NCI-H1930 (cell line): ENCODE data around the gene XAGE3.
"Not testable (repeated sequence)": the region's sequence is repeated elsewhere in the genome, so short reads cannot be mapped to it uniquely, and the experiment has no call there.

ENCODE experiments used
- DNase-seq, 2 experiments: peaks; one replicate each; lab custom pipeline; 2025; lab: John Stamatoyannopoulos, UW

Gene XAGE3

DNA sequence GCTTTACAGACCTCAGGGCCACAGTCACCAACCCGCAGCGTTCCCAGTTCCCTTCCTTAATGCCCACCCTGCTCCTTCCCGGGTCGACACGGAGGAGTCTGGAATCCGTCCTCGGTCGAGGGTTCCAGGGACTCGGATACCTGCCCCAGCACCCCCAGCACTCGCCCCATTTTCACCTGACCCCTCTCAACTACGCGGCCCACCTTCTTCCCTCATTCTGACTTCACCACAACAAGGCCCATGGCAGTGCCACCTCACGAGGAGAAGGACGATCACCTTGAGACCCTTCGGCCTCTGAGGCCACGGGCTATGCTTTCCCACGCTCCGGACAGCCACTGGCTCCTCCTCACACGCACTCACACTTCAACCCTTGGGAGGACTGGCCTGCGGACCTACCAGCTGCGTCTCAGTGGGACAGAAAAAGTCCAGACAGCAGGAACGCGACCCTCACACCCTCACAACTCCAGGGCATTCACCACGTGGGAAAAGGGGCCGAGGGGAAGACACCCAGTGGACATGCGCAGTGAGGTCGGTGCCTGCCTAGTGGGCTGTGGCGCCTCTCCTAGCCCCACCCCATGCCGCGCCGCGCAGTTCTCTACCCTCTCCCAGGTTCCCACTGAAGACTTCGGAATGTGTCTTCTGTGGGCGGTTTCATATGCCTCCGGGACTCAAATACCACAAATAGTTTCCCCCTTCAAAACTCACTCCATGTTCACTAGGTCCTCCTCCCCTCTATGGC lies at the start of gene XAGE3:
TSS of gene XAGE3 (minus strand) at position 474 of the 739 bp plus-strand sequence. CDS start 950 bp downstream, outside the sequence.
- no peak for DNase-seq

DNA sequence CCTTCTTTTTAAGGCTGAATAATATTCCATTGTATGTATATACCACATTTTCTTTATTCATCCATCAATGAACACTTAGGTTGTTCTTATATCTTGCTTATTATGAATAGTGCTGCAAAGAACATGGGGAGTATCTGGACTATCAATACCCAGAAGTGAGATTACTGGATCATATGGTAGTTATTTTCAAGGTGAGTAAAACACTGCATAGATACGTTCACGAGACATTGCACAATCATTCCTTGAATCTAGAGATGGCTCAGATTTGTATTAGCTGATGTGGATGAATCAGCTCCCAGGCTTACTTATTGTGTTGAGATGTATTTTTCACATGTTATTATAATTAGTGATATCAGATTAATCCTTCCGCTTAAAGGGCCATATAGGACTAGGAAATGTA lies 46.8 kb upstream of the XAGE3 start:
- DNase-seq = not testable (repeated sequence)

DNA sequence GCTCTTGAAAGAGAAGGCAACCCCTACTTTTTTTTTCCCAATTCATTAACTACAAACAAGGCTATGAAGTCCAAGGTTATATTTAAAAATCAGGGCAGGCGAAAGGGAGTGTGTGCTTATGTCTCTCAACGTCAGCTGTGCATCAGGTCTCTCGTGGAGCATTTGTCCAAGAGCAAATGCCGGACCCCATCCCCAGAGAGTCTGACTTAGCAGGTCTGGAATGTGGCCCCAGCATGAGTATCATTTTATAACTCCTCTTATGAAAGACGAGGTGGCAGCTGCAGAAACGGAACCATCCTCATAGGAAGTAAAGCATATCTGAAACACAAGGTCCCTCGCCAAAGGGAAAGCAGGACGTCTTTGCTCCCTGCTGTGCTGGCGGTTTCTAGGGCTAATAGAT lies 45.8 kb upstream of the XAGE3 start:
- not testable (repeated sequence) for DNase-seq

DNA sequence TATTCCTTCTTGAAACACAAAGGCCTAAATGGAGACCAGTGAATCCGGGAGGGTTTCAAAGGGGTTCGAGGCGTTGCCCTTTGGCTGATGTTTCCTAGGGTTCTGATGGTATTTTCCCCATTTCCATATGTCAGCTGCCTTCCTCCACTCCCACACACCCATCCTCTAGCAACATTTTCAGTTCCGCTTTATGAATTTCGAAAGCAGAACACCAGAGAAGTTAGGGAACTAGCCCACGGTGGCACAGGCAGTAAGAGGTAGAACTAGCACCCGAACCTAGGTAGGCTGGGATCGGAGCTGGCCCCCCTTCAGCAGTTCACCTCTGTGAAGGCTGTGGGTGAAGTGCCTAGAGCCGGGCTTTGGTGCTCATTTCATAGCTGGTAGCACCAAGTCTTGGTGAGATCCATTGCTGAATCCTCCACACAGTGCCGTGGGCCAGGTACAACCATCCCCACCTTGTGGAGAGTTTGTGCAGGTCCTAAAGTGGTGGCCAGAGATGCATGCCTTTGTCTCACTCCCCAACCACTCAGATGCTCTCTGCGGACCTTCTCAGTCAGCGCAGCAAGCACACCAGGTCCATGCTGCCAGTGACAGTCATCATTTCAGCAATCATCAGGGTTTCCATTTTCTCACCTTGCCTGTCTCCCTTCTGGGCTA lies 41.6 kb upstream of the XAGE3 start:
- DNase-seq = not testable (repeated sequence)

GRCh38 chrX:52907900-52908299 lies 40.0 kb upstream of the XAGE3 start:
- not testable (repeated sequence) for DNase-seq

- DNase-seq = not testable (repeated sequence)
Measured at GRCh38 chrX:52907137-52907536, 39.3 kb upstream of the XAGE3 start.

GRCh38 chrX:52906072-52906471 lies 38.2 kb upstream of the XAGE3 start:
- DNase-seq = not testable (repeated sequence)

DNA sequence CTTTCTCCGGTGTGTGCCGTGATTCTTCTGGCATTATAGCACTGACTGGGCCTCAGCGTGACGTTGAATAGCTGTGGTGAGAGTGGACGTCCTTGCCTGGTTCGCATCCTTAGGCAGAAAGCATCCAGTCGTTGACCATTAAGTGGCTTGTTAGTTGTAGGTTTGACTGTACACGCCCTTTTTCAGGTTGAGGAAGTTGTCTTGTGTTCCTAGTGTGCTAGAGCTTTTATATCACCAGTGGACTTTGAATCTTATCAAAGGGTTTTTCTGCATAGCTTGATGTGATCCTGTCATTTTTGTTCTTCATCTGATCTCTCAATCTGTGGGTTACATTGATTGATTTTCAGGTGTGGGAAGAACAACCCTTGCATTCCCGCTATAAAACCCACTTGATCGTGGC lies 37.6 kb upstream of the XAGE3 start:
- DNase-seq = not testable (repeated sequence)

- not testable (repeated sequence) for DNase-seq
Measured at GRCh38 chrX:52896855-52897709, 29.2 kb upstream of the XAGE3 start, which contains the start of gene FAM156B. TSS of gene FAM156B (plus strand) at chrX:52897330. CDS start at chrX:52907226, 9,896 bp downstream.

GRCh38 chrX:52896438-52896837 lies 28.6 kb upstream of the XAGE3 start:
- not testable (repeated sequence) for DNase-seq

DNA sequence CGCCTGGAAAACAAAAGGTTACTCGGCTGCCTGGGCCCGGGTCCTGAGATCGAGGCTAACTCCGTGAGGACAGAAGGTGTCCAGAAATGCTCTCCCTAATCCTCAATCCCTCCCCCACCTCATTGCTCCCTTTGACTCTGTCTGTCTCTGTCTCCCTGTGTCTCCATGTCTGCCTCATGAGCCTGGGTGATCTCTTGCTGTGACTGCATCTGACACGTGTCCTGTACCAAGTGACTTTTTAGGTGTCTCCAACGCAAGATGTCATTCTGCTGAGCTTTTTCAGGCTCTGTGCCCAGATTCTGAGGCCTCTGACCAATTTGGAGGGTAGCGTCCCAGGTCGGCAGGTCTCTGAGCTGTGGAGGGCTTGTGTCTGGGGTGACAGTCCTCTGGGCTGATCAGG lies 20.2 kb upstream of the XAGE3 start:
- not testable (repeated sequence) for DNase-seq

- DNase-seq = not testable (repeated sequence)
Measured at GRCh38 chrX:52887459-52887858, 19.6 kb upstream of the XAGE3 start.

- DNase-seq = not testable (repeated sequence)
Measured at GRCh38 chrX:52876386-52876785, 8.5 kb upstream of the XAGE3 start.

DNA sequence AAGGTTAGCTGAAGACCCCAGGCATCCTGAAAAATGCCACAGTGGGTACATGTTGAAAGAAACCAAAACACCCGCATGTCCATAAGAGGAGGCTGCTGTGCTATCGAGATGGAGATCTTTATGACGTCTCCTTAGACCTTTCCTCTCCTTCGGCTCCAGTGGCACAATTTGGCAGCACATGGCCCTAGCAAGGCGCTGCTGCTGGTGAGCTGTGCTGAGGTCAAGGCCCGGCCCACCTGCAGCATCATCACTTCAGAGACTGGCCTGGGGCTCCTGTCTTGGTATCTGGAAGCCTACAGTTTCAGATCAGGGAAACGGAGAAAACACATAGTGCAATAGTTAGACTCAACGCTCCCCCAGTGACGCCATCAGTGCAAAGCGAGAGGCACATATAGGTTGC lies 7.6 kb upstream of the XAGE3 start:
- DNase-seq = not testable (repeated sequence)

DNA sequence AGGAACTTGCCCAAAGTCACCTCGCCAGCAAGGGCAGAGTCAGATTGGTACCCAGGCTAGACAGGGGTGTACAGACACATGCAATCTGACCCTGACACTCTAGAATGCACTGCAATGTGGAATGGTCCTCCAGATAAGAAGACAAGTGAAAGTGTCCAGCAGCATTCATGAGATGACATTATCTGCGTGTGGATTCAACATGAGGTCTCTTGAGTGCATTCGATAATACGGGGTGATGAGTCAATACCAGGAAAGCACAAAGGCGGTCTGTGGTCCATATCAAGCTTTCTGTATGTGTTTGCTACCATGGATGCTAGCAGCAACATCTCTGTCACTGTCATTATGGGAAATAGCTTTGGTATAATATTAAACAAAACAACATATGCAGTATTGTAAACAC lies 6.8 kb upstream of the XAGE3 start:
- DNase-seq = no peak

- DNase-seq = not testable (repeated sequence)
Measured at GRCh38 chrX:52873825-52874224, 5.9 kb upstream of the XAGE3 start.

DNA sequence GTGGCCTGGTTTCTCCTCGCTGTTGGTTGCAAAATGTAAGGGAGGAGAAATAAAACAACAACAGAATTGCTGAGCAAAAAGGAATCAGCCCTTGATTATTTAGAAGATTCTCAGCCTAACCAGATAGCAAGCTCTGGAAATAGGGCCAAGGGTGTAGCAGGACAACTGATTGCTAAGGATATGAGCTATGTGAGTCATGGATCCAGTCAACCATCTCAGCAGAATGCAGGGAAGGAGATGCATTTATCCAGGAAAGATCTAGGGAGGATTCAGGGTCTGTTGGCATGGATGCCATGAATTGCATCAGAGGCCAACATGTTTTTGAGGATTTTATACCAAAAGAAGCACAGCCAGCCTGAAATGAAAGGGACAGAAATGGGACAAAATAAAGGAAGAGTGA lies 2.2 kb upstream of the XAGE3 start:
- no peak for DNase-seq

- no peak for DNase-seq
Measured at GRCh38 chrX:52865343-52865998, 2.4 kb downstream of the XAGE3 start.

DNA sequence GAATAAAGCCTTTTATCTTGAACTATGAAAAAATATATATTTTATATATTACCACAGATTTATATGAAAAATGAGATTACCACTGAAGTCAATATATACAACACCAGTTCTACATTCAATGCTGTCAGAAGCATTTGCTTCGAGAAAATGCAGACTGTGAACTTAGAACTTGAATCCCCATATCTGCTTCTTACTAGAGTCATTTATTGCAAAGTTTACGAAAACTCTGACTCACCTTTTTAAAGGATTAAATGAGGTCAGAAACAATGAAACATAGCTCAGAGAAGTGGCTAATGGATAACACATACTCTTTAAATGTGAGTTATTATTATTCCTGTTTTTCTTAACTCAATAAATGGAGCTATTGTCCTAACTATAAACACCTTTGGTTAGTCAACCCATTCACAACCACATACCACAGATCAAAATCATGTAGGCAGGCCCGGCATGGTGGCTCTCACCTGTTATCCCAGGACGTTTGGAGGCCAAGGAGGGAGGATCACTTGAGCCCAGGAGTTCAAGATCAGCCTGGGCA lies 10.8 kb downstream of the XAGE3 start:
- not testable (repeated sequence) for DNase-seq

DNA sequence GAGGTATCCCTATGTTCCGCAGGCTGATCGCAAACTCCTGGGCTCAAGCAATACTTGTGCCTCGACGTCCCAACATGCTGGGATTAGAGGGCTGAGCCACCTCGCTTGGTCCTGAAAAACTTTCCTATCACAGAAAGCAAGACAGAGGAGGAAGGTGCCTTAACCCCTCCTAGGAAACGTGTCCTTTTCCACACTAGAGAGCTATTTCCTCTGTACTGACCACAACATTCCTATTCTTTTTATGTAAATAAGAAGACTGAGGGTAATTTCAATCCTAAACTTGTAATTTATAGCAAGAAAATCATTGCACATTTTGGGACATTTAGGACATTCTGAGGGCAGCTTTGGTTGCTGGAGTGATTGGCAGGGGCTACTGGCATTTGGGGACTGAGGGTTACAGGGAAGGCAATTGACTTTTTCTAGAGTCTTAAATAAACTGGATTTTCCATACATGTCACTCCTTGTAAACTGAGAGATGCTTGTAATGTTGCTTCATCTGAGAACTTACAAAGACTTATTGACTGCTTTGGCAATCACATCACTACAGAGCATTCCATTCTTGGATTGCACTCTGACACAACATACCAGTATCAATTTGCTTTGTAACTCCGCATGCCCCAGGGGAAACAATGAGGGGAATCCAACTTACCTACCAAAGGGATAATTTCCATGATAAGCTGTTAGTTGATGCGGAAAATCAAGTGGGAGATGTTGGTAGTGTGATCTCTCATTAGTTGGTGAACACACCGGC lies 15.6 kb downstream of the XAGE3 start:
- DNase-seq = no peak

GRCh38 chrX:52843619-52844018 lies 24.3 kb downstream of the XAGE3 start:
- not testable (repeated sequence) for DNase-seq
